SHP77 (cell line): Measurements from ENCODE around the gene CDK11B.
"Not testable (repeated sequence)": the region's sequence is repeated elsewhere in the genome, so short reads cannot be mapped to it uniquely, and the experiment has no call there.

Experiments
- DNase-seq, 2 experiments: peaks; one replicate each; lab custom pipeline; 2025; lab: John Stamatoyannopoulos, UW

Gene CDK11B

GRCh38 chr1:1599030-1599934 is 59.5 kb downstream of the CDK11B start:
- DNase-seq: no peak

GRCh38 chr1:1598720-1599029 is 60.1 kb downstream of the CDK11B start:
- DNase-seq: no peak

- DNase-seq: no peak
Measured at GRCh38 chr1:1598051-1598719, 60.6 kb downstream of the CDK11B start.

- DNase-seq: peak in 1 of 2 experiments; percentile 38
Measured at GRCh38 chr1:1597275-1597930, 61.4 kb downstream of the CDK11B start.

GRCh38 chr1:1596493-1597274 is 62.1 kb downstream of the CDK11B start:
- no peak for DNase-seq

- not testable (repeated sequence) for DNase-seq
Measured at GRCh38 chr1:1595341-1595740, 63.5 kb downstream of the CDK11B start.

- peak; percentile 45 to 51 for DNase-seq
Measured at GRCh38 chr1:1594602-1595260, 64.1 kb downstream of the CDK11B start.

GRCh38 chr1:1593834-1594601 is 64.8 kb downstream of the CDK11B start:
- DNase-seq: no peak

GRCh38 chr1:1591452-1591851 is 67.4 kb downstream of the CDK11B start:
- no peak for DNase-seq
